HG02852 (cell line): ENCODE results near the gene P2RY12.
"Not testable (repeated sequence)": the region's sequence is repeated elsewhere in the genome, so short reads cannot be mapped to it uniquely, and the experiment has no call there.

Experiments
- ATAC-seq: cut with Tn5 transposase; IDR thresholded peaks from one replicate; pipeline ENCODE4 v1.9.1; 2021; ENCODE audit warnings: mild to moderate bottlenecking, moderate library complexity; ENCODE audit not compliant: unreplicated experiment

P2RY12 gene

DNA sequence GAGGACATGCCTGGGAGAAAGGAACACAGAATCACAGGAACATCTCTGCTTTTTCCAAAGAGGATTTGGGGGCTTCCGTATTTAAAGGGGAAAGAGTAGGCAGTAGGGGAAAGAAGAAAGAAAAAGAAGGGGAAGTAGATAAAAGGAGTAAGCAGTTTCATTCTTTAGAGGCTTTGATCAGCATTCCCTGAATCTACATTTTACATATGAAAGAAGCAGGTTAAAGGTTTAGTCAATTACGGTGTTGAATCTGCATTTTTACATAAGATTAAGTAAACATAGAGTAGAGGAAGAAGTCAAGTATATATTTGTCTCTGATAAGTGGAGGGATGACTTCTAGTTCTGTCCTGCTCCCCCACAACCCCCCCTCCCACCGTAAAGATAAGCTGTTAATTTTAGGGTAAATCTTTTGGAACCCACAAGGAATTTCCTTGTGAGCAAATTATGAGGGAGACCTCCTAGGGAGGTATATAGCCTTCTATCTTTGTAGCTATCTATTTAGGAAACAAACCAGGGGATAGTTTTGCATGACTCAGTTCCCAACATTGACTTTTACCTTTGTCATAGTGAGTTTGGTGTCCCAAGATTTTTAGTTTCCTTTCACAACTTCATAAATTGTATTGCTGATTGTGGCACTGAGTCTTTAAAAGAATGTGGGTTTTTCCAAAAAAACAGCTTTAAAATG, 8.7 kb upstream of the P2RY12 start:
- ATAC-seq = no peak

DNA sequence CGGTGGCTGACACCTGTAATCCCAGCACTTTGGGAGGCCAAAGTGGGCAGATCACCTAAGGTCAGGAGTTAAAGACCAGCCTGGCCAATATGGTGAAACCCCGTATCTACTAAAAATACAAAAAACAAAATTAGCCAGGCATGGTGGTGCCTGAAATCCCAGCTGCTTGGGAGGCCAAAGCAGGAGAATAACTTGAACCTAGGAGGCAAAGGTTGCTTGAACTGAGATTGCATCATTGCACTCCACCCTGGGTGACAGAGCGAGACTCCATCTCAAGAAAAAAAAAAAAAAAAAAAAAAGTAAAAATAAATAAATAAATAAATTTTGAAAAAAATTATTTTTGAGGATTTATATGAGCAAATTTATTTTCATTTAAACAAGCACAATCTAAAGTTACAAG, 7.6 kb upstream of the P2RY12 start:
- not testable (repeated sequence) for ATAC-seq

DNA sequence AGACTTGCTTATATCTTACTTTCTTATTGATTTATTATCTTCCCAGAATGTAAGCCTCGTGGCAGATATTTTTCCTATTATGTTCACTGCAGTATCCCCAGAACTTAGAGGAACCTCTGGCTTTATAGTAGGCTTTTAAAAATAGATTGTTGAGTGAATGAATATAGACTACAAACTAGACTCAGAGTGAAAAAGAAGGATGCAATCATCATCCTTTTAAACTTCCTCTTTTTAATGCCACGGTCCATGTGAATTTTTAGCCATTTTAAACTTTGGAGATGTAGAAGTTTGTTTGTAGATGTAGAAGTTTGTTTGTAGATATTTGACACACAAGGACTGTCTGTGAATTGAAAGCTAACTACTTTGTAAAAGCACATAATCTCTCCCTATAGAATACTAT, 7.2 kb upstream of the P2RY12 start:
- no peak for ATAC-seq

DNA sequence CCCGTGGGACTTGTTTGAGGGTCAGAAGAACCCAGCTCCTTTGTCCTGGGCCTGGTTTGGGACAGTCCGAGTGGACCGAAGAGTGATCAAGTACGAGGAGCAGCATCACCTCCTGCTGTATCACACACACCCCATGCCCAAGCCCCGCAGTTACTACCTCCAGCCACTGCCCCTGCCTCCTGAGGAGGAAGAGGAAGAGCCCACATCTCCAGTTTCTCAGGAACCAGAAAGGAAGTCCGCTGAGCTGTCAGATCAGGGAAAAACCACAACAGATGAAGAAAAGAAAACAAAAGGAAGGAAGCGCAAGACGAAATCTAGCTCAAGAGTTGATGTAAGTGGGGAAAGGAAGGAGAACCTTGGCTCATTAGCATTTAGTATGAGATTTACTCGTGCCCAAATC, 3.3 kb upstream of the P2RY12 start:
- no peak for ATAC-seq

DNA sequence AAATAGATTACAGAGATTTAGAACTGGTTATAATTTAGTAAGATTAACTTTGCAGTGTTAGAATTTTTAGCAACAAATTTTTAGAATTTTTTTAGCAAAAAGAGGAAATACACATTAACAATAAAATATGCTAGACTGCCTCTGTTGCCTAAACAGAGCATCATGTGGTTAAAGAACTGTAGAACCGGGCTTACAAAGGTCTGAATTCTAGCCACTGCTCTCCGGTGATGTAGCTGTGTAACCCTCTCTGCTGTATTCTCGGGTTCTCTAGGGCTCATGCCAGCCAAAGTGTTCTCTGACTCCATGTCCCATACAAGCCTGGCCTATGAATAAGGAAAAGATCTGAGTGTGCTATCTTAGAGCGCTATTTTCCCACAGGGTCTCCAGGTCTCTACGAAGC, 2.9 kb upstream of the P2RY12 start:
- no peak for ATAC-seq

DNA sequence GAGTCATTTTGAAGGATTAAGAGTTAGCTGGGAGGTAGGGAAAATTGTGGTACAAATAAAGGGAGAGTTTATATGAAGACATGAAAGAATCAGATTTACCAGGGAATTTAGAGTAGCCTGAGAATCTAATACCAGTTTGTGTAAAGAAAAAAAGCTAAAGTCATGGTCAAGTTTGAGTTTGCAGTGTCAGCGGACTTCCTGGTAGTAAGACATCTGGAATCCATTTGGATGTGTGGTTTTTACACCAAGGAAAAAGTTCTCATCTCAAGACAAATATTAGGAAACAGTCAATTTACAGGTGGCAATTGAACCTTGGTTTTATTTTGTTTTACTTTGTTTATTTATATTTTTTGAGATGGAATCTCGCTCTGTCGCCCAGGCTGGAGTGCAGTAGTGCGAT, 1.5 kb upstream of the P2RY12 start:
- no peak for ATAC-seq

DNA sequence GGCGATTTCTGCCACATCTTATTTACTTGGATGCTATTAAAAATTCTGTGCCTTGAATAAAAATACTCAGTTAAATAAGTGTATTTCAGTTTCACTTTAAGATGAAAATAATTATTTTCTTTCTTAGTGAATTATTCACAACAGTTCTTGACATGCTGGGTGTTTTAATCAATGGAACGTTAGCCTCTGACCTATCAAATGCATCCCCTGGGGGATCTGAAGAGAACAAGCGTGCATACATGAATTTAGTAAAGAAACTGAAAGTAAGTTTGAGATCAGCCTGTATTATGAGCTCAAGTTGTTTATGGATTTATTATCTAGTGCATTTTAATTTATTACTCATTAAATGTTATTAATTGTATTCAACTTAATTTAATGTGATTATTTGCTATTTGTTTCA, 597 bp downstream of the P2RY12 start:
- ATAC-seq = peak; percentile 30

DNA sequence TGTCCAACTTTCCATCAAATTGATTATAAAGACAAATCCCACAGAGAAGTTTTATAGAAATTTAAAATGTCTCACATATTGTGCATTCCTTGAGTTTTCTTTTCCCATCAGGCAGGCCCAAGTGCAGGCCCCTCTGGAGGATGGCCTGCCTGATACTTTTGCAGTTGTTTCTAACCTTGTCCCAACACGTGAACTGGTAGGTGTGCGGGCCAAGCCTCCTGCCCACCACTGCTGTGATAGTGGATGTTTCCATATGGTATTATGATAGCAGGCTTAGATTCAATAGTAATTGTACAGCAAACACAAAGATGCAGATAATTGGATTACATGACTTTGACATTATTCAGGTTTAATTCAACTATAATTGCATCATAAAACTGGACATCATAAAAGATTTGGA, 1.4 kb downstream of the P2RY12 start:
- no peak for ATAC-seq

DNA sequence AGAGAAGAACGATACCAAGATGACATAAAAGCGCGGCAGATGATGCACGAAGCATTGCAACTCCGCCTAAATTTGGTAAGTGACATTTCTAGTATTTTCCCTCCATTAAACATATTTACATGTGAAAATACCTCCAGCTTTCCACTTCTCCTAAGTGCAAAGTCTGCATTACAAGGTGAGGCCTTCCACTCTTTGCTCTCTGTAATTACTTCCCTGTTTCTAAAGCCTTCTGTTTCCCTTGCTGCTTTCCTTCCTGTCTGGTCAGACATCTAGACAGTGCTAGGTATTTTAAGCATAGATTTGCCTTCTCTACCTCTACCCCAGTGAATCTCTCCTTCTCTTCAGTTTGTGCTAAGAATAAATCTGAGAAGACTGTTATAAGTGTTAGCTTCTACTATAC, 1.9 kb downstream of the P2RY12 start:
- no peak for ATAC-seq

DNA sequence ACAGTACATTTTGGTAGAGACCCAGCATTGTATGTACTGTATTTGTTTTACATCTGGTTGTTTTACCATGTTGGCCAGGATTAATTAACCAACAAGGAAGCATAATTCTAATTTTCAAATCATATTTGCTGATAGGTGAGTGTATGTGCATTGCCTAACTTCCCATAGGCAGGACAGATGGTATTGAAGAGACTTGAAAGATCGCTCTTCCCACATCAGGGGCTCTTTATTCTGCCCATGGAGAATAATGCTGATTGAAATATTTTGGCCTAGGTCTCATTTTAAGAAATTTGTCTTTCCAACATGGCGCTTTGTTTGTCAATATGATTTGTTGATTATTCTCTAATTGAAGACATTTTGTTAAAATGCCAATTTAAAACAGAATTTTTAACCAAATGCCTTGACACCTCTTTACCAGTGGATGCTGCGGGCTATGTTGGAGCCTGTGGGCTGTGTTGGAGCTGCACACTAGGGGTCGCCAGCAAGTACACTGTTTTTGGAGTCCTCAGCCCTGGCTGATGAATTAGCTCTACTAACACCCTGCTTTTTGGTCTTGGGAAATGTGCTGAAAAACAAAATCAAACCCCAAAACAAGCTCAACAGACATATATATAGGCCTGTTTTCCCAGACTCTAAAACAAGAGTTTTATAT, 5.3 kb downstream of the P2RY12 start:
- peak; percentile 31 for ATAC-seq

DNA sequence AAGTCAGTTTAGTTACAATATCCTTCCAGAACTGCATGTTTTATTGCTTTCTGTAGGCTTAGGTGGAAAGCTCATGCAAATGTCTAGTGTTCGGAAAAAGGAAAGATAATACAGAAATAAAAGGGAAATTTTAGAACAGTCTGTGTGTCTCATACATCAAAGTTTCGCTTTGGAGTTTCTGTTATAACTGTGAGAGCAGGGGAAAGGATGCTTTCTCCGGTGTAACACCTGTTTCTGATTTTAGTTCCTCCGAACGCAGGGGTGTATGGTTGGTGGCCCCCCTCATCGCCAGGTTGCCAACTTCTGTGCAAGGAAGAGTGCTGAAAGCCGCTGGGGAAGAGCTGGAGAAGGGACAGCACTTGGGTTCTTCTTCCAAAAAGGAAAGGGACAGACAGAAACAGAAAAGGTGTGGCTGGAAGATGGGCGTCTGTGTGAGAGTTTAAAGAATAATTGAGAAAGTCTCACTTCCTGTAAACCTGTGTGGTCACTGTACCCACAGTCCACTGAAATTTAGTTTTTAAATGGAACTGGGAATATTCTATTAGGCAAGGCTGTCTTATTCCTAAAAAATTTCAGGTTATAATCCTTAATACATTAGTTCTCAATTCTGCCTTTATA, 6.7 kb downstream of the P2RY12 start:
- ATAC-seq = peak; percentile 57

DNA sequence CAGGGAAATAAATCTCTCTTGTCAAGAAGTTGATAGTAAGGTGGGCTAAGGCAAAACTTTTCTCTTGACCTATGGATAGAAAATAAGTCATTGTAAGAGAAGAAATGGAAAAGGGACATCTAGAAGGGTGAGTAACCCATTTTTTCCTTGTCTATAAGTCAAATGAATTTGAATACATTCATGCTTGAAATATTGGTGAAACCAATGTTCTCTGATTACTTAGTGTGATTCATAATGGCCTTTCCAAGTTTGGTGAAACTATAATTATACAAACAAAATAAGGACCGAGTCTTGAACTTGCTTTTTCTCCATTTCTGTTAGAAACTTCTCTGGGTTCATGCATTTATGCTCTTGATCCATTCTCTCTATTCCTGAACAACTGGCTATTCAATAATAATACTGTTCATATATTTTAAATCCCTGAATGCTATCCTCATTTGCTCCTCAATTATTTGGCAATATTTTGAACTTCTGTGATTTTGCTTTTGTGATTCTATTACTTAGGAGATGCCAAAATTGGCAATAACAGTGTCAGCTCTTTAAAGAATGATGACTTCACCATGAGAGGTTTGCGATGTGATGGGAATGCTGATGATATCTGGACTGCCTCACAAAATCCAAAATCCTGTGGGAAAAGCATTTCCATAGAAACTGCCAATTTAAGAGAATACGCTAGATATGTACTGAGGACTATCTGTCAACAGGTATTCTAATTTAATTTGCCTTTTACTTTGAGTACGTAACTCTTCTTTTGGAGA, 12.3 kb downstream of the P2RY12 start:
- no peak for ATAC-seq

DNA sequence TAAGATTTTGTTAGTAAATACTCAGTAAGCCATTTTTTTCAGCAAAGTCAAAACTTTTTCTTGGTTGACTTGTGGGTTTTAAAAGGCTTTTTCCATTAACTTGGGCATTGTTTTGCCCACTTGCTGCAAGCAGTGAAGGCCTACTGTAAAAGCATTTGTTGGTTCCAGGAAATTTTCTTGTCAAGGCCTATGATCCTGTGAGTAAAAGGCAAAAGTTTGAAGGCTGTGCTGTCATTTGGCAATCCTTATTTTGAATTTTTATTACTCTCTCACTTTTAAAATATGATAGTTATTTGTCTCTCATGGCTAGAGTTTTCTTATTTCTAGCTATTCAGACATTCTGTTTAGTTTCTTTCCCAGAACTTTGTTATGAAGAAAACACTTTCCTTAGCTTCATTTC, 13.0 kb downstream of the P2RY12 start:
- no peak for ATAC-seq

DNA sequence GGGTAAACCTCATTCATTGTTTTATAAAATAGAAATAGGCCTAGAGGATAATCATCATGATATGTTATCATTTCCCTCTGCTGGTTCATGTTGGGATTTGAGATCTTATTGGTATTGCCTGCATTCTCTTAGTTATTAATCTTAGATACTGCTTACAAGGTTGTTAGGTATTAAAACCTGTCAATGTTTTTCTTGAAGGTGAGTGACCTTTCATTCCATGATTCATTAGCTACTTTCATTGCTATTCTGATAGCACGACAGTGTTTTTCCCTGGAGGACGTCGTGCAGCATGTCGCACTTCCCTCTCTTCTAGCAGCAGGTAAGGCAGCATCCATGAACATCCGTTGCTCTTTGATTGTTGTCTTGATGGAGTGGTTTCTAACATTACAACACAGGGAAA, 17.1 kb downstream of the P2RY12 start:
- ATAC-seq = no peak

DNA sequence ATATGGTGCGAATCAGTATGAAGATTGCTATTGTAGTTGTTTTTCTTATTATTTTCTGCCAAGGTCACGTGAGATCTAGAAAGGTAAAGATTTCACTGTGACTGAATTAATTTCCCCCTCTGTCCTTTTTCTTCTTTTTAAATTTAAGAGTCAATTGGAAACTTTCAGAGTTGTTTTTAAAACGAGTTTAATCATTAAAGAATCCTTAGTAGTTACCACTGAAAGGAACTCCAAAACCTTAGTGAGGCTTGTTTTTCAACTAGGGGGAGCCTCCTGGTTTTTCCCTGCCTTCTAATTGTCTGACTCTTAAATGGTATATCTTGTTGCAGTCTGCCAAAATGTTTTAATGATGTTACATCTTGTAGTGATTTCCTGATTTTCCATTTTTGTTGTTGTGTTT, 17.6 kb downstream of the P2RY12 start:
- no peak for ATAC-seq

DNA sequence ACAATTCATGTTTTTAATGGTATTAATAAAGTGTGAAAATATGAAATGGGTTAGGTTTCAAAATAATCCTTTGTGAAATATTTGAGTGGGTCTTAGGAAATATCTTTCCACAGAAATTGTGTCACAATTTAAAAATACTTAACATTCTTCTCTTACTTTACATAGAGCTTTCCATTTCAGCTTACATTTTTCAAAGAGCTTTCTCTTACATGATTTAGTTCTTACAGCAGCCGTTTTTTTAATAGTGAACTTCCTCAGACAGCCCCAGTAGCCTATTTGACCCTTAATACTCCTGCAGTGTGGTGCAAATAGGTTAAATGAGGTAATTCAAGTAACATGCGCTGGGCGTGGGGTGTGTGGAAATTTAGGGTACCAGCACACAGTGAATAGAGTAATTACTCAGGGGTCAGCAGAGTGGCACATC, 21.8 kb downstream of the P2RY12 start:
- no peak for ATAC-seq

DNA sequence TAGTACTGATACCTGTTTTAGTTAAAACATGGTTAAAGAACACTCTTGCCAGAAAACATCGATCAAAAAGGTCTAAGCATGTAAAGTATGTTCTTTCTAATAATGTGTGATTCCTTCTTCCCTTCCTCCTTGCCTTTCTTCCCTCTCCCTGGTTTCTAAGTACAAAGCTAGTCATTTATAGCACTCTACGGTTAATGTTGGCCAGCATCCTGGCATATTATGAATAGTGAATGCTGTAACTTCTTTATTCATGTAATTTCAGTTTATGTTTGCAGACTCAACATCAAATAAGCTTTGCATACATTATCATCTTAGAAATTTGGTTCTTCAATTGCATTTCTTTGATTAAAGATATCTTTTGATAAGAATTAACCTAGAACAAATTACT, 27.1 kb downstream of the P2RY12 start:
- no peak for ATAC-seq

DNA sequence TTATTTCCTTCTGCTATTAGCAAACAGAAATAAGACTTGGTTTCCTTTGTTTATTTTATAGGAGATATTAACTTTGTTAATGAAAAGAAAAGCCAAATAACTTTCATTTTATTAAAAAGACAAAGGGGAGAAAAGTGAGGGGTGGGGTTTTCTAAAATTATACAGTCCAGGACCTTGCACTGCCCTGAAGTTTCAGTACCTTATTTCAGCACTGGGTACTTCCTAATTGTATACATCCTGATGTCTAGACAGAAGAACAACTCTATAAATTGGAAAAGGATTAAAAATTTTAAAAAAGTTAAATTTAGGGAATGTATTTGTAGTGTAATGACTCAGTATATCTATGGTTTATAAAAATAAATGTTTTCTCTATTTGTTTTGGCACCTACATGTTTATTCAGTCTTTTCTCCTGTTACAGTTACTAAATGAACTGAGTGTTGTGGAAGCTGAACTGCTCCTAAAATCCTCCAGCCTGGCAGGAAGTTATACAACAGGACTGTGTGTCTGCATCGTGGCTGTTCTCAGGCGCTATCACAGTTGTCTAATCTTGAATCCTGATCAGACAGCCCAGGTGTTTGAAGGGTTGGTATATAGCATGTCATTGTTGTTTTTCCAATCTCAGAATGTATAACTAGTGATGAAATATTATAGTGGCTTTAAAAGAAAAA, 27.6 kb downstream of the P2RY12 start:
- no peak for ATAC-seq

DNA sequence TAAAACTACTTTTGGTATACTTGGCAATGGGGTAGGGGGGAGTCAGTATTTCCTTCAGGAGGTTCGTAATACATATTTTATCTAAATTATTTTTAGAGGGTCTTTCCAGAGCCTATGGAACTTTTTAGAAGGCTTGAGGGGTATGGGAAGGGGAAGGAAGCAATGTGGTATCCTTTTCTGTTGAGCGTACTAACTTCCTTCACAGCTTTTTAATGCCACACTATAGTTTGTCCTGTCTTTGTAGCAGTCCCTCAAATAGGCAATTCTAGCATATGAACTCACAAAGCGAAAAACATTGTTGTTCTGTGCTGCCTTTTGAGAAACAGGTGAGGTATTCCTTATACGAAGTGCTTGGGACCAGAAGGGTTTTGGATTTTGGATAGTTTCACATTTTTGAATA, 32.9 kb downstream of the P2RY12 start:
- ATAC-seq = peak; percentile 22

DNA sequence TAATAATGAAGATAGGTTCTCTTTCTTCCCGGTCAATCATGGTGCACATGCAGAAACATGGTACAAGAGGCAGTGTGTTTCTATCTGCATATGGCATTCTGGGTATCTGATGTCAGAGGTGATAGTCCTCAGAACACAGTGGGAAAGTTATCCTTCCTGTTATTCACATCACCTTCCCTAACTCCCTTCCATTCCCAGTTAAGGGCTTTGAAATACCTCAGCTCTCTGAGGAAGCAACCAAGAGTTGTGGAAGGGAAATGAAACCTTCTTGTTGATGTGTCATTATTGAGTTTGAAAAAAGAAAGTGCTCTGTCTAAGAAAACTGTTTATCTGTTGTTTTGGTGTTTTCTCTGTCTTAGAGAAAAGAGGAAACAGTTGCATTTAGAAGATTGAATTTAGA, 33.3 kb downstream of the P2RY12 start:
- ATAC-seq = peak; percentile 92

DNA sequence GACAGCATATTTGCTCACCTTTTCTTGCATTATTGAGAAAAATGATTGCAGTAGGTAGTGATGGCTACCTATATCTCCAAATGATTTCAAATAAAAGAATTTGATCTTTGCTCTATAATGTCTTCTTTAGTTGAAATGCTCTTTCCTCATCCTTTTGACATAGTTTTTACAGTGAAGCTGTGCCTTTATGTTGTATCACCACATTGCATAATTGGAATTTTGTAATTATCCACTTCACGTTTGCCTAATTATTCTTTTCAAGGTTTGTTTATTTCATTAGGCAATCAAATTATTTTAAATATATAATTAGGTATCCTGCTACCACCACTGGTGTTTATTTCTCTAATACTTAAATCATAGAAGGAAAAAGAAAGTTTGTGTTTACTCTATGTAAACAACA, 33.9 kb downstream of the P2RY12 start:
- ATAC-seq = no peak
